ENCODE measurements around the gene RGPD3.

DNA sequence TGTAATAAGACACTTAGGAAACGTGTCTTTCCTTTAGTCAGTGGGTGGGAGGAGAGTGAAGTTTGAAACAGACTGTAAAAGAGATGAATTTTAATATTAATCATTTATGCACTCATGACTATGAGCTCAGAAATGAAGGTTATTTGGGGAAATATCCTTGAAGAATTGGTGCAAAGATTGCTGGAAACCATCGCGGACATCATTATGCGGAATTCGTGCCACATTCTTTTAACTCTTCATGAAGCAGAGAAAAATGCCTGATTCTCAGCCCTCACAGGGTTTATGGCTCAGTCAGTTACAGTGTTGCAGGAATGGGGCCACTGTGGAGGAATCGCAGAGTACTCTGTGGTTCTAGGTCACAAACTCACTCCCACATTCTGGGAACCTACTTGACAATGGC, 109.7 kb downstream of the RGPD3 start:
- no peak for TF ChIP-seq EP300 (IDR thresholded peaks at IDR 0.05; ENCODE audit: low read length)
- TF ChIP-seq ZNF76 (CRISPR knock-in tag; IDR thresholded peaks at IDR 0.05; ENCODE audit: borderline replicate concordance) = no peak
- no peak for TF ChIP-seq HDAC2 (IDR thresholded peaks at IDR 0.05)
- no peak for TF ChIP-seq RAD21 (CRISPR knock-in tag; conservative IDR thresholded peaks at IDR 0.05 in 1 of 2, IDR thresholded peaks at IDR 0.05 in 1 of 2)
- TF ChIP-seq HCFC1 (IDR thresholded peaks at IDR 0.05; ENCODE audit: low read depth, low read length) = no peak
- TF ChIP-seq USF2 (CRISPR knock-in tag; IDR thresholded peaks at IDR 0.05) = no peak
- no peak for TF ChIP-seq CBFB (CRISPR knock-in tag; IDR thresholded peaks at IDR 0.05)
- TF ChIP-seq ZEB2 (IDR thresholded peaks at IDR 0.05) = no peak
- TF ChIP-seq CTCF (IDR thresholded peaks at IDR 0.05 in 2 of 3, conservative IDR thresholded peaks at IDR 0.05 in 1 of 3; ENCODE audit: insufficient read depth in 2 of 3, low read depth in 1 of 3, low read length in 3 of 3) = no peak
- TF ChIP-seq RBM17 (IDR thresholded peaks at IDR 0.05; ENCODE audit: borderline replicate concordance, low read depth, low read length) = no peak
- TF ChIP-seq TAF15 (IDR thresholded peaks at IDR 0.05; ENCODE audit: low read depth, low read length) = no peak
- TF ChIP-seq ETV5 (CRISPR knock-in tag; IDR thresholded peaks at IDR 0.05; ENCODE audit: low read depth) = no peak
- no peak for TF ChIP-seq CBX5 (IDR thresholded peaks at IDR 0.05; ENCODE audit: borderline replicate concordance, low read depth)
- TF ChIP-seq, protein P1, sequence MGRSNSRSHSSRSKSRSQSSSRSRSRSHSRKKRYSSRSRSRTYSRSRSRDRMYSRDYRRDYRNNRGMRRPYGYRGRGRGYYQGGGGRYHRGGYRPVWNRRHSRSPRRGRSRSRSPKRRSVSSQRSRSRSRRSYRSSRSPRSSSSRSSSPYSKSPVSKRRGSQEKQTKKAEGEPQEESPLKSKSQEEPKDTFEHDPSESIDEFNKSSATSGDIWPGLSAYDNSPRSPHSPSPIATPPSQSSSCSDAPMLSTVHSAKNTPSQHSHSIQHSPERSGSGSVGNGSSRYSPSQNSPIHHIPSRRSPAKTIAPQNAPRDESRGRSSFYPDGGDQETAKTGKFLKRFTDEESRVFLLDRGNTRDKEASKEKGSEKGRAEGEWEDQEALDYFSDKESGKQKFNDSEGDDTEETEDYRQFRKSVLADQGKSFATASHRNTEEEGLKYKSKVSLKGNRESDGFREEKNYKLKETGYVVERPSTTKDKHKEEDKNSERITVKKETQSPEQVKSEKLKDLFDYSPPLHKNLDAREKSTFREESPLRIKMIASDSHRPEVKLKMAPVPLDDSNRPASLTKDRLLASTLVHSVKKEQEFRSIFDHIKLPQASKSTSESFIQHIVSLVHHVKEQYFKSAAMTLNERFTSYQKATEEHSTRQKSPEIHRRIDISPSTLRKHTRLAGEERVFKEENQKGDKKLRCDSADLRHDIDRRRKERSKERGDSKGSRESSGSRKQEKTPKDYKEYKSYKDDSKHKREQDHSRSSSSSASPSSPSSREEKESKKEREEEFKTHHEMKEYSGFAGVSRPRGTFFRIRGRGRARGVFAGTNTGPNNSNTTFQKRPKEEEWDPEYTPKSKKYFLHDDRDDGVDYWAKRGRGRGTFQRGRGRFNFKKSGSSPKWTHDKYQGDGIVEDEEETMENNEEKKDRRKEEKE (IDR thresholded peaks at IDR 0.05; ENCODE audit: borderline replicate concordance in 1 of 2, control insufficient read depth in 1 of 2, low read depth in 2 of 2, low read length in 1 of 2) = no peak
